H7 (cell line): ENCODE results near the gene C1QTNF9B. TPM values are rescaled to one million over a fixed set of nuclear protein-coding genes. Genes with fewer than 3 reads are reported as not detected.
A peak's percentile ranks its signal among the peaks of the same experiment; 100 is the strongest.

Experiments
- DNase-seq: peaks from one replicate; pipeline ENCODE4 v3.0.0; 2012
- H3K27me3 ChIP-seq: 2 replicates; pipeline ENCODE4 v1.6.0; 2011; ENCODE audit warnings: mild to moderate bottlenecking, low read length; ENCODE audit not compliant: control insufficient read depth, insufficient read depth
- H3K36me3 ChIP-seq: replicated peaks from 2 replicates; pipeline ENCODE4 v1.5.1; 2011; ENCODE audit warnings: low read length; ENCODE audit not compliant: control insufficient read depth, insufficient read depth
- H3K4me3 ChIP-seq: 2 replicates; pipeline ENCODE4 v1.5.1; 2011; ENCODE audit warnings: low read depth, mild to moderate bottlenecking, control low read depth, low read length, moderate library complexity; ENCODE audit not compliant: insufficient read depth
- total RNA-seq: library from RNA; depleted of rRNA; stranded (reverse); fragments of >200 nt; shearing (Covaris generic); gene quantifications from 2 replicates; pipeline ENCODE4 v1.2.3, GENCODE V29; 2014

The C1QTNF9B gene
- total RNA-seq, 1 experiment from 2014 or later = not detected

GRCh38 chr13:23856008-23856750 is 41.1 kb downstream of the C1QTNF9B start:
- Histone ChIP-seq H3K36me3 (no peaks in the 10 kb centered on the region), H3K4me3 (no peak overlapping the region), H3K27me3 (no peaks in the 10 kb centered on the region)
- DNase-seq = peak; percentile 33

- no peaks in the 10 kb centered on the region for H3K36me3 ChIP-seq
- H3K4me3 ChIP-seq = no peak overlapping the region
- no peaks in the 10 kb centered on the region for H3K27me3 ChIP-seq
- no peak for DNase-seq
Observed at GRCh38 chr13:23855360-23855759, 41.9 kb downstream of the C1QTNF9B start.

GRCh38 chr13:23852351-23852750 is 45.0 kb downstream of the C1QTNF9B start:
- no peak for DNase-seq
- H3K4me3 ChIP-seq = no peak overlapping the region

GRCh38 chr13:23851106-23851505 is 46.2 kb downstream of the C1QTNF9B start:
- DNase-seq = no peak
- Histone ChIP-seq H3K36me3 (no peaks in the 10 kb centered on the region), H3K27me3 (no peaks in the 10 kb centered on the region), H3K4me3 (no peak overlapping the region)

More at GRCh38 chr13:23852351-23852750, 45.0 kb downstream of the C1QTNF9B start:
- no peaks in the 10 kb centered on the region for H3K36me3 ChIP-seq
- no peaks in the 10 kb centered on the region for H3K27me3 ChIP-seq

- Histone ChIP-seq H3K4me3 (no peak overlapping the region), H3K27me3 (no peaks in the 10 kb centered on the region), H3K36me3 (no peaks in the 10 kb centered on the region)
- no peak for DNase-seq
Observed at GRCh38 chr13:23850134-23850533, 47.2 kb downstream of the C1QTNF9B start.

GRCh38 chr13:23849670-23850069 is 47.6 kb downstream of the C1QTNF9B start:
- Histone ChIP-seq H3K4me3 (no peak overlapping the region), H3K27me3 (no peaks in the 10 kb centered on the region)

GRCh38 chr13:23848646-23849141 is 48.6 kb downstream of the C1QTNF9B start:
- no peaks in the 10 kb centered on the region for H3K27me3 ChIP-seq
- H3K4me3 ChIP-seq = no peak overlapping the region

More at GRCh38 chr13:23849670-23850069, 47.6 kb downstream of the C1QTNF9B start:
- H3K36me3 ChIP-seq = no peaks in the 10 kb centered on the region
- no peak for DNase-seq

GRCh38 chr13:23848019-23848418 is 49.3 kb downstream of the C1QTNF9B start:
- Histone ChIP-seq H3K4me3 (no peak overlapping the region), H3K27me3 (no peaks in the 10 kb centered on the region), H3K36me3 (no peaks in the 10 kb centered on the region)
- no peak for DNase-seq

More at GRCh38 chr13:23848646-23849141, 48.6 kb downstream of the C1QTNF9B start:
- no peak for DNase-seq
- H3K36me3 ChIP-seq = no peaks in the 10 kb centered on the region

- Histone ChIP-seq H3K27me3 (no peaks in the 10 kb centered on the region), H3K36me3 (no peaks in the 10 kb centered on the region), H3K4me3 (no peak overlapping the region)
- DNase-seq = no peak
Observed at GRCh38 chr13:23847497-23847896, 49.8 kb downstream of the C1QTNF9B start.

GRCh38 chr13:23845105-23845725 is 52.1 kb downstream of the C1QTNF9B start:
- H3K36me3 ChIP-seq = no peaks in the 10 kb centered on the region
- no peaks in the 10 kb centered on the region for H3K27me3 ChIP-seq
- DNase-seq = no peak
- H3K4me3 ChIP-seq = no peak overlapping the region

GRCh38 chr13:23844132-23844531 is 53.2 kb downstream of the C1QTNF9B start:
- Histone ChIP-seq H3K4me3 (no peak overlapping the region), H3K36me3 (no peaks in the 10 kb centered on the region), H3K27me3 (no peaks in the 10 kb centered on the region)
- DNase-seq = no peak

- Histone ChIP-seq H3K4me3 (no peak overlapping the region), H3K27me3 (no peaks in the 10 kb centered on the region), H3K36me3 (no peaks in the 10 kb centered on the region)
- no peak for DNase-seq
Observed at GRCh38 chr13:23843436-23843835, 53.9 kb downstream of the C1QTNF9B start.

- no peaks in the 10 kb centered on the region for H3K27me3 ChIP-seq
- no peaks in the 10 kb centered on the region for H3K36me3 ChIP-seq
- no peak for DNase-seq
- H3K4me3 ChIP-seq = no peak overlapping the region
Observed at GRCh38 chr13:23842406-23842805, 54.9 kb downstream of the C1QTNF9B start.
